GM10266 (cell line): ENCODE measurements around the gene TRIB2.

Source experiments
- DNase-seq: peaks from one replicate; pipeline ENCODE4 v3.0.0; 2012; ENCODE audit errors: extremely low spot score
- CTCF ChIP-seq: IDR thresholded peaks from 2 replicates; pipeline ENCODE4 v1.5.1; 2012; ENCODE audit warnings: mild to moderate bottlenecking, low read depth; ENCODE audit not compliant: control insufficient read depth, insufficient read depth; ENCODE audit errors: missing control alignments

TRIB2 gene

GRCh38 chr2:12685145-12685544 lies 31.6 kb upstream of the TRIB2 start:
- no peak for DNase-seq
- TF ChIP-seq CTCF, result no peak

GRCh38 chr2:12685956-12686355 lies 30.8 kb upstream of the TRIB2 start:
- TF ChIP-seq CTCF, result no peak
- no peak for DNase-seq

- TF ChIP-seq CTCF, result no peak
- no peak for DNase-seq
These were observed 29.9 kb upstream of the TRIB2 start for GRCh38 chr2:12686708-12687283.

- no peak for DNase-seq
- no peak for TF ChIP-seq CTCF
These were observed 28.6 kb upstream of the TRIB2 start for GRCh38 chr2:12688091-12688490.

- TF ChIP-seq CTCF, result no peak
- no peak for DNase-seq
These were observed 27.8 kb upstream of the TRIB2 start for GRCh38 chr2:12688893-12689292.

- no peak for DNase-seq
These were observed 23.2 kb upstream of the TRIB2 start for GRCh38 chr2:12693509-12693908.

More at GRCh38 chr2:12693509-12693908, 23.2 kb upstream of the TRIB2 start:
- TF ChIP-seq CTCF, result no peak
